ENCODE data around the gene LRRC23.

DNA sequence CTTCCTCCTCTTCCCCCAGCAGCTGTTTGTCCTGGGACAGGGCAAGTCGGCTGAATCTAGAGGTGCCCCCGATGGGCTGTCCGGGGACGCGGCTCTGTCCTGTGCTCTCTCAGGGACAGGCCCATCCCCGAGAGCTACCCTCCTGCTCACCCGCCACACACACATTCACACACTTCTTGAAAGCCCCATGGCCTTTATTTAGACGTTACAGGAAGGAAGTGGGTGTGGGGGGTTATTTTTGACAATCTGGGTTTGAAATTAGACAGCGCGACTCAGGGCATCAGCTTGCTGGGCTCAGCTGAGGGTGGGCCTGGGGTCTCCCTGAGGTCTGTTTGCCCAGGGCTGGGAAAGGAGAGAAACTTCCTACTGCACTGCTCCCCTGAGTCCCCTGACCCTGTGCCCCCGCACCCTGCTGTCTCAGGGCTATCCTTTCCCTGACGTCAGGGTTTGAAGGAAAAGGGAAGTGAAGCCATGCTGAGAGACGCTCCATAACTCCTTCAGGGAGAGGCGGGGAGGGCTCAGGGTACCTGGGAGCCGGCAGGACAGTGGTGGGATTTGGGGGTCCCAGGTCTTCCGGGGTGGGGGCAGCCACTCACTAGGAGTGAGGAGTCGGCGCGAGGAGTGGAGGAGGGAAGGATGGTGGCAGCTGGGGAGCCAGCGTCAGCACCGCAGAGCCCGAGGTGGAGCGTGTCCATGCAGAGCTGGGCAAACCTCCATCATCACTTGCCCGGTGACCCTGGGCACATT, 54.6 kb downstream of the LRRC23 start:
- TF ChIP-seq, protein P1, sequence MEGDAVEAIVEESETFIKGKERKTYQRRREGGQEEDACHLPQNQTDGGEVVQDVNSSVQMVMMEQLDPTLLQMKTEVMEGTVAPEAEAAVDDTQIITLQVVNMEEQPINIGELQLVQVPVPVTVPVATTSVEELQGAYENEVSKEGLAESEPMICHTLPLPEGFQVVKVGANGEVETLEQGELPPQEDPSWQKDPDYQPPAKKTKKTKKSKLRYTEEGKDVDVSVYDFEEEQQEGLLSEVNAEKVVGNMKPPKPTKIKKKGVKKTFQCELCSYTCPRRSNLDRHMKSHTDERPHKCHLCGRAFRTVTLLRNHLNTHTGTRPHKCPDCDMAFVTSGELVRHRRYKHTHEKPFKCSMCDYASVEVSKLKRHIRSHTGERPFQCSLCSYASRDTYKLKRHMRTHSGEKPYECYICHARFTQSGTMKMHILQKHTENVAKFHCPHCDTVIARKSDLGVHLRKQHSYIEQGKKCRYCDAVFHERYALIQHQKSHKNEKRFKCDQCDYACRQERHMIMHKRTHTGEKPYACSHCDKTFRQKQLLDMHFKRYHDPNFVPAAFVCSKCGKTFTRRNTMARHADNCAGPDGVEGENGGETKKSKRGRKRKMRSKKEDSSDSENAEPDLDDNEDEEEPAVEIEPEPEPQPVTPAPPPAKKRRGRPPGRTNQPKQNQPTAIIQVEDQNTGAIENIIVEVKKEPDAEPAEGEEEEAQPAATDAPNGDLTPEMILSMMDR (IDR thresholded peaks at IDR 0.05; ENCODE audit: poor library complexity, severe bottlenecking) = no peak
- TF ChIP-seq EZH2 (IDR thresholded peaks at IDR 0.05; ENCODE audit: borderline replicate concordance, insufficient read depth, low read length, poor library complexity, severe bottlenecking) = no peak
- TF ChIP-seq, protein P2, sequence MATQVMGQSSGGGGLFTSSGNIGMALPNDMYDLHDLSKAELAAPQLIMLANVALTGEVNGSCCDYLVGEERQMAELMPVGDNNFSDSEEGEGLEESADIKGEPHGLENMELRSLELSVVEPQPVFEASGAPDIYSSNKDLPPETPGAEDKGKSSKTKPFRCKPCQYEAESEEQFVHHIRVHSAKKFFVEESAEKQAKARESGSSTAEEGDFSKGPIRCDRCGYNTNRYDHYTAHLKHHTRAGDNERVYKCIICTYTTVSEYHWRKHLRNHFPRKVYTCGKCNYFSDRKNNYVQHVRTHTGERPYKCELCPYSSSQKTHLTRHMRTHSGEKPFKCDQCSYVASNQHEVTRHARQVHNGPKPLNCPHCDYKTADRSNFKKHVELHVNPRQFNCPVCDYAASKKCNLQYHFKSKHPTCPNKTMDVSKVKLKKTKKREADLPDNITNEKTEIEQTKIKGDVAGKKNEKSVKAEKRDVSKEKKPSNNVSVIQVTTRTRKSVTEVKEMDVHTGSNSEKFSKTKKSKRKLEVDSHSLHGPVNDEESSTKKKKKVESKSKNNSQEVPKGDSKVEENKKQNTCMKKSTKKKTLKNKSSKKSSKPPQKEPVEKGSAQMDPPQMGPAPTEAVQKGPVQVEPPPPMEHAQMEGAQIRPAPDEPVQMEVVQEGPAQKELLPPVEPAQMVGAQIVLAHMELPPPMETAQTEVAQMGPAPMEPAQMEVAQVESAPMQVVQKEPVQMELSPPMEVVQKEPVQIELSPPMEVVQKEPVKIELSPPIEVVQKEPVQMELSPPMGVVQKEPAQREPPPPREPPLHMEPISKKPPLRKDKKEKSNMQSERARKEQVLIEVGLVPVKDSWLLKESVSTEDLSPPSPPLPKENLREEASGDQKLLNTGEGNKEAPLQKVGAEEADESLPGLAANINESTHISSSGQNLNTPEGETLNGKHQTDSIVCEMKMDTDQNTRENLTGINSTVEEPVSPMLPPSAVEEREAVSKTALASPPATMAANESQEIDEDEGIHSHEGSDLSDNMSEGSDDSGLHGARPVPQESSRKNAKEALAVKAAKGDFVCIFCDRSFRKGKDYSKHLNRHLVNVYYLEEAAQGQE (IDR thresholded peaks at IDR 0.05; ENCODE audit: borderline replicate concordance) = no peak

All from neural cell (in vitro differentiated cells).